ENCODE measurements around the gene ZWILCH. TPM values are rescaled to one million over a fixed set of nuclear protein-coding genes. Genes with fewer than 3 reads are reported as not detected.
A peak's percentile ranks its signal among the peaks of the same experiment; 100 is the strongest.

The ZWILCH gene
- total and polyA plus RNA-seq, 9 donors = 3.5 to 9.6 (median 6.2) TPM

DNA sequence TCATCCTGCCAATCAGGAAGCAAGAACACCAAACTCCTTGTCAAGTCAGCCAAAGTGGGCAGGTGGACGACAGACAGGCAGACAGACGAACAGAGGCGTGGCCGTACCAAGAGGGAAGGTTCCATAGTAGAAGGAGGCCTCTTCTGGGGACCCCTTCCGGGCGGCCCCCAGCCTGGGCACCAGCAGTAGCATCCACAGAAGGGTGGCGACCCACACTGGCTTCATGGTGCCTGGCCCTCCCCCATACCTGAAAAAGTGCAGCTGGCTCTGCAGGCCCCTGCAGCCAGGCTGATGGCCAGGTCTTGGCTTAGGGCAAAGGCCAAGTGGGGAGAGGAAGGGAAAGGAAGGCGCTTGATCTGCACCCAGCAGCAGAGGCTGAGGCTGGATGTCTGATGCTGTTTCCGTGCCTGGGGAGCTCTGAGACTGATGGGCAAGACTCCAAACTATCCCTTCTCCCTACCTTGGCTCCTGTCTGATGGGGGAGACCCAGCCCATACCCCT lies 60.1 kb downstream of the ZWILCH start:
- no peak for TF ChIP-seq POLR2A (IDR thresholded peaks at IDR 0.05)
- TF ChIP-seq EP300 (IDR thresholded peaks at IDR 0.05) = no peak
- TF ChIP-seq, protein P1, sequence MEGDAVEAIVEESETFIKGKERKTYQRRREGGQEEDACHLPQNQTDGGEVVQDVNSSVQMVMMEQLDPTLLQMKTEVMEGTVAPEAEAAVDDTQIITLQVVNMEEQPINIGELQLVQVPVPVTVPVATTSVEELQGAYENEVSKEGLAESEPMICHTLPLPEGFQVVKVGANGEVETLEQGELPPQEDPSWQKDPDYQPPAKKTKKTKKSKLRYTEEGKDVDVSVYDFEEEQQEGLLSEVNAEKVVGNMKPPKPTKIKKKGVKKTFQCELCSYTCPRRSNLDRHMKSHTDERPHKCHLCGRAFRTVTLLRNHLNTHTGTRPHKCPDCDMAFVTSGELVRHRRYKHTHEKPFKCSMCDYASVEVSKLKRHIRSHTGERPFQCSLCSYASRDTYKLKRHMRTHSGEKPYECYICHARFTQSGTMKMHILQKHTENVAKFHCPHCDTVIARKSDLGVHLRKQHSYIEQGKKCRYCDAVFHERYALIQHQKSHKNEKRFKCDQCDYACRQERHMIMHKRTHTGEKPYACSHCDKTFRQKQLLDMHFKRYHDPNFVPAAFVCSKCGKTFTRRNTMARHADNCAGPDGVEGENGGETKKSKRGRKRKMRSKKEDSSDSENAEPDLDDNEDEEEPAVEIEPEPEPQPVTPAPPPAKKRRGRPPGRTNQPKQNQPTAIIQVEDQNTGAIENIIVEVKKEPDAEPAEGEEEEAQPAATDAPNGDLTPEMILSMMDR (IDR thresholded peaks at IDR 0.05) = no peak
- WGBS, 3 donors = 78 to 80% (median 78%) methylated on average over 9 of the region's 9 CpGs

DNA sequence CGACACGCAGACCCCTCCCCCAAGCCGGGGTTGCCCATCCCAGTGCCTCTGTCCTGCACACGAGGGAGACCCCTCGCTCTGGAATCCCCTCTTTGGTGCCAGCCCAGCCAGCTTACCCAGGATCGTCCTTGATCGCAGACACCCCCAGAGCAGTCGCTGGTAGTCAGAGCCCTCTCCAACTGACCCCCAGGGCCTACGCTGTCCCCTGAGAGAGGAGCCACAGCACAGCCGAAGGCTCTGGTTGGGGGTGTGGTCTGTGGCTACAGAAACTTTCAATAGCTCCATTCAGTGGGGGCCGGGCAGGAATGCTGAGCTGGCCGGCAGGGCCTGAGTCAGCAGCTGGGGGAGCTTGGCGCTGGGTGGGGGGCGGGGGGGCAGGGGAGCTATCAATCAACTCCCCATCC lies 60.6 kb downstream of the ZWILCH start, which contains the start of gene LCTL:
Gene LCTL (minus strand): TSS at position 258 of the 404 bp plus-strand sequence. CDS start 633 bp downstream, outside the sequence.
- intact Hi-C loops (cut with DNase I) = no loop called here
- no peaks in the 10 kb centered on the region for H3K9me3 ChIP-seq
- H3K4me3 ChIP-seq = no peak within 1 kb of the TSS
- 33 to 43% (median 42%) methylated on average over 14 of the region's 14 CpGs for WGBS, 3 donors
- peaks cover 2% of the 10 kb centered on the region for H3K4me1 ChIP-seq (ENCODE audit: insufficient read depth)
- no peak within 1 kb of the TSS for H3K27ac ChIP-seq
- H3K27me3 ChIP-seq = no peaks in the 10 kb centered on the region
- TF ChIP-seq EP300 (IDR thresholded peaks at IDR 0.05) (no peak), POLR2A (IDR thresholded peaks at IDR 0.05) (no peak)
- TF ChIP-seq, protein P1 (IDR thresholded peaks at IDR 0.05) = no peak
- DNase-seq = no peak
- no peaks in the 10 kb centered on the region for H3K36me3 ChIP-seq

More for the DNA sequence above, 60.1 kb downstream of the ZWILCH start:
- Histone ChIP-seq H3K27ac (no peak overlapping the region), H3K4me3 (no peak overlapping the region), H3K36me3 (no peaks in the 10 kb centered on the region), H3K4me1 (ENCODE audit: insufficient read depth) (peaks cover 2% of the 10 kb centered on the region), H3K9me3 (no peaks in the 10 kb centered on the region), H3K27me3 (no peaks in the 10 kb centered on the region)
- DNase-seq = no peak
- intact Hi-C loops (cut with DNase I) = no loop called here

DNA sequence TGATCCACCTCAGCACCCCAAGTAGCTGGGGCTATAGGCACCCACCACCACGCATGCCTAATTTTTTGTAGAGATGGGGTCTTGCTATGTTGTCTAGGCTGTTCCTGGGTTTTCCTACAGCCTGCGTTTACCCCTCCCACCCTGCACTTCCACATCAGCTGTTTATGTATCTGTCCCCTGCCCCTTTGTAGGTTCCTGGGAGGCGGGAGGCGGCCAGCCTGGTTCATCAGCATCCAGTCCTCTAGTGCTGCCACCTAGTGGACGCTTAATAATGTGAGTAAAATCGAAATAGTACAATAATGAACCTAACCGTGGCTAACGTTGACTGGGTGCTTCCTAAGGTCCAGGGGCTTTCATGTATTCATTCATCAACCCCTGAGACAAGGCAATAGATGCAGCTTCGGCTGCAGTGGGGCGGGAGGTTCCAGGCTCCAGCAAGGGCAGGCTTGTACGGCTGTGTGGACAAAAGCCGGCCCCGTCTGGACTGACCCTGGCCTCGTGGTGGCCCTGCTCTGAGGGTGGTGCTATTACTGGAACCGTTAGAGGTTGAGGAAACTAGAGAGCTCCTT lies 61.9 kb downstream of the ZWILCH start:
- no peak overlapping the region for H3K4me3 ChIP-seq
- no peaks in the 10 kb centered on the region for H3K36me3 ChIP-seq
- no peak for TF ChIP-seq EP300 (IDR thresholded peaks at IDR 0.05)
- TF ChIP-seq, protein P1 (IDR thresholded peaks at IDR 0.05) = peak; percentile 45 to 69 (median 46)
- no peaks in the 10 kb centered on the region for H3K27me3 ChIP-seq
- H3K27ac ChIP-seq = no peak overlapping the region
- H3K9me3 ChIP-seq = no peaks in the 10 kb centered on the region
- intact Hi-C loops (cut with DNase I) = no loop called here
- WGBS, 3 donors = 25 to 31% (median 30%) methylated on average over 15 of the region's 15 CpGs
- DNase-seq = peak; percentile 38 to 64 (median 50)
- H3K4me1 ChIP-seq (ENCODE audit: insufficient read depth) = peaks cover 2% of the 10 kb centered on the region

DNA sequence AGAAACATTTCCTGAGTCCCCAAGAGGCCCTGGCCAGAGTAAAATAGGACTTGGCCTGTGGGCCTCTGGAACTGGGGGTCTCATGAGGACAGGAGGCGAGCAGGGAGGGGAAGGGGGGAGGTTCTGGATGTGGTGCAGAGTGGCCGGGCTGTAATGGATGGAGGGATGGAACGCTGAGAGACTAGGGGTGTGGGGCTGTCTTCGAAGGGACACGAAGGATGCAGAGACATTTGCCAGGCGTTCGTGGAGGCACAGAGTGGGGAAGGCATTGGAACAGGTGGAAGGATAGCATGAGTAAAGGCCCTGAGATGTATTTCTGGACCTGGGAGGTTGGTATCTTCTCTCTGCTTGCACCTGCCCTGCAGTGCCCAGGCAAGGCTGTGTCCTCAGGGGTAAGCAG lies 62.8 kb downstream of the ZWILCH start:
- intact Hi-C loops (cut with DNase I) = no loop called here
- DNase-seq = no peak
- H3K9me3 ChIP-seq = no peaks in the 10 kb centered on the region
- H3K36me3 ChIP-seq = no peaks in the 10 kb centered on the region
- H3K4me1 ChIP-seq (ENCODE audit: insufficient read depth) = peaks cover 2% of the 10 kb centered on the region
- no peaks in the 10 kb centered on the region for H3K27me3 ChIP-seq
- TF ChIP-seq, protein P1 (IDR thresholded peaks at IDR 0.05) = no peak
- no peak for TF ChIP-seq EP300 (IDR thresholded peaks at IDR 0.05)
- no peak for TF ChIP-seq POLR2A (IDR thresholded peaks at IDR 0.05)
- WGBS, 3 donors = 88 to 91% (median 90%) methylated on average over 7 of the region's 7 CpGs
- H3K27ac ChIP-seq = no peak overlapping the region
- no peak overlapping the region for H3K4me3 ChIP-seq

All from ovary (tissue), 9 donors.